Measurements from ENCODE around the gene MBNL1.

GRCh38 chr3:152508705-152509104 lies 240.0 kb downstream of the MBNL1 start:
- TF ChIP-seq CTCF (conservative IDR thresholded peaks at IDR 0.05; ENCODE audit: low read depth, low read length) (no peak), BHLHE40 (IDR thresholded peaks at IDR 0.05; ENCODE audit: low read depth, low read length) (no peak), POLR2A (IDR thresholded peaks at IDR 0.05; ENCODE audit: low read depth, low read length) (no peak), RAD21 (IDR thresholded peaks at IDR 0.05; ENCODE audit: low read length) (no peak), RFX5 (IDR thresholded peaks at IDR 0.05; ENCODE audit: low read depth, low read length) (no peak), NFE2L2 (IDR thresholded peaks at IDR 0.05; ENCODE audit: low read depth, low read length) (no peak), MXI1 (IDR thresholded peaks at IDR 0.05; ENCODE audit: borderline replicate concordance, low read depth, low read length) (no peak), SMC3 (IDR thresholded peaks at IDR 0.05; ENCODE audit: low read depth, low read length) (no peak), CHD1 (IDR thresholded peaks at IDR 0.05; ENCODE audit: low read depth, low read length) (no peak)
